ENCODE measurements around the gene CADPS.

Gene CADPS

DNA sequence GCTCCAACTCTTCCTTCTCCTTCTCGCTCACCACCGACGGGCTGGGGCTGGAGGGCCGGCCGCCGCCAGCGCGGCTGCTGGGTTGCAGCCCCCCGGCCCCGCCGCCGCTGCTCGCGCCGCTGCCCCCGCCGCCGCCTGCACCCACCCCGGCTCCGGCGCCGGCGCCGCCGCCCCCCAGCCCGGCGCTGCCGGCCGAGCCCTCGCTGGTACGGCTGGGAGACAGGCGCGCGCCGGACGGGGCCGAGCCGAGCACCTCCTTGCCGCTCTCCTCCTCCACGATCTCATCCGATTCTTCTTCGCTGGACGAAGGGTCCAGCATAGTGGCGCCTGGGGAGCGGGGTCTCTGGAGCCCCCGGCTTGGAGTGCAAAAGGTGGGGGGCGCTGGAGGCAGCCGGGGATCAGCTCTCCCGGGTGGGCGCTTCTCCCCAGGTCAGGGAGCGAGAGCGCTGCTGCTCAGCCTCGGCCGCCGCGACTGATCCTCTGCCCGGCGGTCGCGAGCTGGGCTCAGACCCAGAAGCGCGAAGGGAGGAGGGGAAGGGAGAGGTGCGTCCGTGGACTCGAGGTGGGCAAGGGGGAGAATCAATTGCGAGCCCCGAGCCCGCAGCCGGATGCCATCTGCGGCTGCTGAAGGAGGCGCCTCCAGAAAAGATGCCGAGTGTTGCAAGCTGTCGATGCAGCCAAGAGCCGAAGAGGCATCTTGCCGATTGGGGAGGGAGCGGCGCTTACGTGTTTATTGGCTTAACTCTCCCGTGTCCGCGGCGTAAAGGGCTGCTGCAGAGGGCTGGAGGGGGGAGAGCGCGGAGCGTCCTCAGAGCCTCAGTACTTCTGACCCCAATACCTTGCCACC lies at the start of gene CADPS:
Gene CADPS (minus strand): TSS at position 706 of the 847 bp plus-strand sequence. CDS start 387 bp downstream, at position 319.
- in situ Hi-C loops (cut with MboI; ENCODE audit: low sequenced_read_pairs), result no loop called here

DNA sequence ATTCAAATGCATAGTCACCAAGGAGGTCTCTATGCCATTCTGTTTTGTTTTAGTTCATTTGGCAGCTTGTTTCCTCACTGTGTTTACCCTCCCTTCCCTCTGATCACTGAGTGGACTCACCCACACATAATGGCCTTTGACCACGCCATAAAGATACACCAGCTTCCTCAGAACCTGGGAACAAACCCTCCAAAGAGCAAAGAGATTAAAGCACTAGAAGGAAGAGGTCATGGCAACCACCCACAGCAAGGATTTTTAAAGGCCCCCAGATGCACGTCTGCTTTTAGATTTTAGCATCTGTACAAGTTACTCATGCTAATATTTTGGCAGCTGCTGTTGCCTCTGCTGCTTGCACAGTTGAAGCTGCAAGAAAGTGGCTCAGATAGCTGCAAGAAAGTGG lies 47.9 kb upstream of the CADPS start:
- in situ Hi-C loops (cut with MboI; ENCODE audit: low sequenced_read_pairs), result no loop called here

DNA sequence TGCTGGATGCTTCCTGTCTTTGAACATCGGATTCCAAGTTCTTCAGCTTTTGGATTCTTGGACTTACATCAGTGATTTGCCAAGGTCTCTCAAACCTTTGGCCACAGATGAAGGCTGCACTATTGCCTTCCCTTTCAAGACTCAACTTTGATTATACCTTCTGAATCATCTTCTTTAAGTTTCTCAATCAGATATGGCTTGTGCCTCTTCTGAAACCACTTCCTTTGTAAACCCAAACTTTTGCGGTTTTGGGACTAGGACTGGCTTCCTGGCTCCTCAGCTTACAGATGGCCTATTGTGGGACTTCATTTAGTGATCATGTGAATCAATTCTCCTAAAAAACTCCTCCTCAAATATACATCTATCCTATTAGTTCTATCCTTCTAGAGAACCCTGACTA lies 47.1 kb upstream of the CADPS start:
- in situ Hi-C loops (cut with MboI; ENCODE audit: low sequenced_read_pairs), result no loop called here

DNA sequence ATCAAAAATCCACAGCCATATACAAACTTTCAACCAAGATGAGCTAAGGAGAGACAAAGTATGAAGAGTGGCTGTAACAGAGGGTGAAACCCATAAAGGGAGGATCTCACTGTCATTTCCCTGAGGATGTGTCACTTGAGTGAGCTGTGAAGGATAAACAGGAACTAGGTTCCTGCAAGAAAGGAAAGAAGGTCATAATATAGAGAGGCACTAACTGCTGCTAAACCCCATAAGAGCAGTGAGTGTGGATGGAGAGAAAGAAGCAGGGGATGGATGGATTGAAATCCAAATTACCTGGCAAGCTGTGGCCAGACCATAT lies 45.2 kb upstream of the CADPS start:
- in situ Hi-C loops (cut with MboI; ENCODE audit: low sequenced_read_pairs), result no loop called here

DNA sequence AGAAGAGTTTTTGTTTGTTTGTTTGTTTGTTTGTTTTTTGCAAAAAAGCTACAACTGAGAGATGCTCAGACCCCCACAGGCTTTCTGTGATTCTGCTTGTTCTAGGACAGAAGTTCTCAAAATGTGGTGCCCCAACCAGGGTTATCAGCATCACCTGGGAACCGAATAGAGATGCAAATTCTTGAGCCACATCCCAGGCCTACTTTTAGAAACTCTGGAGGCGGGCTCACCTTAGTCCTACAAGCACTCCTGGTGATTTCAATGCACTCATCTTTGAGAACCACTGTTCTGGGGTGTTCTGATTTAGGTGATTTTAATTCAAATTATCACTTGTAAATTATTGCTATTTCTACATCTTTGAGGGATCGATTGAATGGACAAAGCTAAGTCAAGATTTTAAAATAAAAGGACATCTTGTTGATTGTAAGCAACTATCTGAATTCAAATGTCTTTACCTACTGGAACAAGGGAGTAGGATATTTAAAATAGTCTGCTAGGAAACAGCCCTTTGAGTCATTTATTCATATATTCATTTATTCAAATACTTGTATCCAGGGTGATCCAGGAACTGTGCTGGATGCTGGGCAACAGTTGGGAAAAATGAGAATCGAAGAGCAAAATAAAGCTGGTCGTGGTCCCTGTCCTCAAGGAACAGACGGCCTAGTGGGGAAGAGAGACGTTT lies 44.7 kb upstream of the CADPS start:
- in situ Hi-C loops (cut with MboI; ENCODE audit: low sequenced_read_pairs), result no loop called here

DNA sequence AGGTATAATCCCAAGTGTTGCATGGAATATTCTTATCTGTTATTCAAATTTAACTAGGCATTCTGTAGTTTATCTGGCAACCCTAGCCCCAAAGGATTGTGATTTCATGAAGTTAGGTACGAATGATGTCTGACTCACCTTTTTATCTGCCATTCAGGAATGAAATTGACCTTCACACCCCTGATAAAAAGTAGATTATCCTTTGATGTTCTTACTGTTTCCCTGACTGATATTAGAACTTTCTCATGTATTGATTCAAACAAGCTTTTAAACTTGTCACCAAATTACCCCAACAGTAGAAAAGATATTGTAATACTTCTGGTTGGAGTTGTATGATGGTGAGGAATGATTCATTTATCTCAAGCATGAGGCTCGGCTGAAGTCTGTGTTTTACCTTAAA lies 43.6 kb upstream of the CADPS start:
- in situ Hi-C loops (cut with MboI; ENCODE audit: low sequenced_read_pairs), result no loop called here

DNA sequence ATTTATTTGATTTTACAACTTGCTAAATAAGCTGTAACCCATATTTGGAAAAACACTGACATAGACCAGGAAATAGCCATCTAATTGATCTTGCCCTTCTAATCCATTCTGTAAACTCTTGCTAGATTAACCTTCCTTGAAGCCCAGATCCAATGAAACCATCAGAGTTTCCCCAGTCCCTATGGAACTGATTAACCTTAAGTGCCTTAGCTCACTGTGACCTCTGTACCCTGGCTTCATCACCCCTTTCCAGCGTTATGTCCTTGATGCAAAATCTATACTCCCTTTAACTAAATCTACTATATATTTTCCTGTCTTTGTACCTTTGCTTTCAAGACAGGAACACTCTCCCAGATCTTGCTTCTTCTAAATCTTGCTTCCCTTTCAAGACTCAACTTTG lies 42.9 kb upstream of the CADPS start:
- in situ Hi-C loops (cut with MboI; ENCODE audit: low sequenced_read_pairs), result no loop called here

DNA sequence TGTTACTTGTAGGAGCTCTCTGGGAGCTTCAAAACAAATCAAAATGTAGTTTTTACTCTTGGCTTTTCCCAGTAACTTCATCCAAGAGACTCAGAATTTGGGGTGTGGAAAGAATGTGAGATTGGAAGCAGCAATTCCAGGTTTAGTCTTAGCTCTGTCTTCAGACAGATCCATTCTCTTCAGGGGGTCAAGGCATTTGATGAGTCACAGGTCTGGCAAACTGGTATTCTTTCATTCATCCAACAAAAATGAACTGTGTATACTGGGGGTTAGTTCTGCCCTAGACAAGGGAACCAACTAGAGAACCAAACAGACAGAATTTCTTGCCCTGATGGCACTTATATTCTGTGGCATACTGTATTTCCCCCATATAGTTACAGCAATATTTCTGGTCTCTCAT lies 36.3 kb upstream of the CADPS start:
- in situ Hi-C loops (cut with MboI; ENCODE audit: low sequenced_read_pairs), result no loop called here

DNA sequence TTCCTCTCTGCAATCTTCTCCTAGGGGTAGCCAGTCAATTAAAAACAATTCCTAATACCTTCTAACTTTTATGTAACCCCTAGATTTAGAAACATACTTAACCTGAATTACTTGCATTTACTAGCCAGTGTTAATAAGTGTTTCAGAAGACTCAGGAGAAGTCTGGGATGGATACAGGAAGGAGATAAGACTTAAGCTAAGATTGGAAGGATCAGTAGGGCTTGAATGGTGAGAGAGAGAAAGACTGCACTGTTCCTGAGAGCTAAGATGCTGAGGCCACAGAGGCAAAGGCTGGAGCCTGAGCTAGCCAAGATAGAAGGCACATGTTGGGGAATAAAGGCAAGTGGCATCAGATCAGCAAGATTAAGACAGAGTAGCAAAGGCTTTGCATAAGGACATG lies 30.1 kb upstream of the CADPS start:
- in situ Hi-C loops (cut with MboI; ENCODE audit: low sequenced_read_pairs), result no loop called here

DNA sequence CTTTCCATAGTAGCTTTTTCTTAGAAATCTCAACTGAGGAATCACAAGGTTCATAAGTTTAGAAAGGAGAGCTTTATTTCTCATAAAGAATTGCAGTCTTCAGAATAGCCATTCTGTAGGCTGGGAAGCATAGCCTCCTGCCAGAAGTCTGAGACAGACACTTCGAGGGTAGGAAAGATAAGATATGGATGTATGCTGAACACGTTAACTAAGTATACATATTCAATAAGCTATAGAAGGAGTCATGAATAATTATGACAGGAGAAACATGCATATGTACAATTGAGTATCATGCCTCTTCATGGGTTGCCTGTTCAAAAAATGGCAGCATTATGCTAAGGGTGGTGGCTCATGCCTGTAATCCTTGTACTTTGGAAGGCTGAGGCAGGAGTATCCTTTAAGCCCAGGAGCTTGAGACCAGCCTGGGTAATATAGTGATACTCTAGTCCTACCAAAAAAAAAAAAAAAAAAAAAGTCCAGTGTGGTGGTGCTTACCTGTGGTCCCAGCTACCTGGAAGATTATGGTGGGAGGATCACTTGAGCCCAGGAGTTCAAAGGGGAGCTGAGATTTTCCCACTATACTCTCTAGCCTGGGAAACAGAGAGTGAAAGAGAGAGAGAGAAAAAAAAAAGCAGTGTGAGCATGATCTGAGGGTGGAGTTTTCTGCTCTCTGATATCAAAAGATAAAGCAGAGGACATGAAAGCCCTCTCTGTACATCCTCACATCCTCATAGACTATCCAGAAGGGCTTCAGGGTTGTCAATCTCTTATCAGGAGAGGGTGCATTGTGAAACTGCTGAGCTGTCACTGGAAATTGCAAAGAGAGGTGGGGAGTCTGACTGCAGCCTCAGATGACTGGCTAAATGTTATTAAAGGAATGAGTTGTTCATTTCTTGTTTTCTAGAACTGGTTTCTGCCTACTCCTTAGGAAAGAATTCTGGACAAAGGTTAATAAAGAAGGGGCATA lies 23.6 kb upstream of the CADPS start:
- in situ Hi-C loops (cut with MboI; ENCODE audit: low sequenced_read_pairs), result no loop called here

DNA sequence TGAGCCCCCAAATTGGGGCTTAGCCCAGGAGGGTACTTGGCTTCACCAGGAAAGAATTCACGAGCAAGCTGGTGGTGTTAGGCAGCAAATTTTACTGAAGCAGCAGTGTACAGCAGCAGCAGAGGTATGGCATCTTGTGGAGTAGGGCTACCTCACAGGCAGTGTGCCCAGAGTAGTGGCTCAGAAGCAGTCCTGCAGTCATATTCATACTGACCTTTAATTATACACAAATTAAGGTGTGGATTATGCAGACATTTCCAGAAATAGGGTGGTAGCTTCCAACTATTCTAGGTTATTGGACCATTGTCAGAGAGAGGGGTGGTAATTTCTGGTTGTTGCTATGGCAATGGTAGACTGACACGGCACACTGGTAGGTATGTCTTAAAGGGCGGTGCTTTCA lies 20.7 kb upstream of the CADPS start:
- in situ Hi-C loops (cut with MboI; ENCODE audit: low sequenced_read_pairs), result no loop called here

DNA sequence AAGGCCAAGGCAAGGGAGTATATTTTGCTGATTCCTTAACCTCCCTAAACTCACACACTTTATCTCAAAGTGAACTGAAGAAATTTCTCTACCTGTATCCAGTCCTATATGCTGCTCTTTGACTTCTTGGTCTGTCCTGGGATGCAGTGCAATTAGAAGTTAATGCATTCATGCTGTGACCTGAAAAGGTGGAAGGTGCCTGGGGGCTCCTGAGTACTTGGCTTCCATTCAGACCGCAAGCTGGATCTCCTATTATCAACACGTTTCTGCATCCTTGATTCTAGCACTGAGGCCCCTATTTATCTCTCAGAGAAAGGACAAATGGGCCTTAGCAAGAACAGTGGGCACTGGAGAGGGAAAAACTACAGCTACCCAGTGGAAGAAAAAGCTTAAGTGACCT lies 17.7 kb upstream of the CADPS start:
- in situ Hi-C loops (cut with MboI; ENCODE audit: low sequenced_read_pairs), result no loop called here

DNA sequence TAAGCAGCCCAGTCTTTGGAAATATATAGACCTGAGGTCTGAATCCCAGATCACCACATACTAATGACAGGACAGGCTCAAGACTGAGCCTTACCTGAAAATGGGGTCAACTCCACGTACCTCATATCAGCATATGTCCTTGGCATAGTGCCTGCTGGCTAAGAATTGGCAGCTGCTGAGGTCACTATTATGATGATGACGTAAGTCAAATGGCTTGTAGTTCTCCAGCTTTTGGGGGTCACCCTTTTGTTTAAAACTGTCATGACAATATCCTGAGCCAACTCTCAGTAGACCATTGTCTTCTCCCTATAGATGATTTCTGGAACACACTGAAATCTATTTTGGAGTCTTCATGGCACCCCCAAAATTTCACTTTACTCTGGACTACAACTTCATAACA lies 16.8 kb upstream of the CADPS start:
- in situ Hi-C loops (cut with MboI; ENCODE audit: low sequenced_read_pairs), result no loop called here

DNA sequence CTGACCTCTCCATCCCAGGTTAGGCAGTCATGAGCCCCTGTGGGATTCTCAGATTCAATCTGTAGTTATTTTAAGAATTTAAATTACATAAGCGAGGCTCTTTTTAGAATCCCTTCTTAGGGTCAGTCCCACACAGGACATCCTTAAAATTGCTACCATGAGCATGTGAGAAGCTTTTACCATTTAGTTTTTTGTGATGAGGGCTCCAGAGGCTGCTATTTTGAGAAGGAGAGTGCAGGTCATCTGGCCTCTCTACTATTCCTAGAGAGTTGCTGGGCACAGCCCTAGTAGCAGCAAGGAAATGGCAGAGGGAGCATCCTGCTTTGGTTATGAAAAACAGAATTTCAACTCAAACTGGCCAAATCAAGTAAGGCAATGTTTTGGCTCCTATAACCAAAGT lies 13.6 kb upstream of the CADPS start:
- in situ Hi-C loops (cut with MboI; ENCODE audit: low sequenced_read_pairs), result no loop called here

DNA sequence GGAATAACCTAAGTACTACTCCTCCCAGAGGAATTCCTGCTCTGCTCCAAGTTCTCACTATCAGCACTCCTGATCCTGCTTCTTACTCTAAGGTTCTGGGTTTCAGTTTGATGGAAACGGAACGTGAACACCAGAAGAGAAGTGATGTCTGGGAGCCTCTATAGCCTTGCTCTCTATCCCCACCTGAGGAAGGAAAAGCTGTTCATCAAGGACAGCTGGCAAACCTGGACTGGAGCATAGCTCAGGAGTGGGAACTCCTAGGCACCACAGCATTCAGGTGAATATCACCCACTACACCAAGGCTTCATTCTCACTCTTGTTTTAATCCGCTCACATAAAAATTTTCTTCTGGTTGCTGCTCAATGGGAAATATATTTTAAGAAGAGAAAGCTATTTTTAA lies 13.0 kb upstream of the CADPS start:
- in situ Hi-C loops (cut with MboI; ENCODE audit: low sequenced_read_pairs), result no loop called here

DNA sequence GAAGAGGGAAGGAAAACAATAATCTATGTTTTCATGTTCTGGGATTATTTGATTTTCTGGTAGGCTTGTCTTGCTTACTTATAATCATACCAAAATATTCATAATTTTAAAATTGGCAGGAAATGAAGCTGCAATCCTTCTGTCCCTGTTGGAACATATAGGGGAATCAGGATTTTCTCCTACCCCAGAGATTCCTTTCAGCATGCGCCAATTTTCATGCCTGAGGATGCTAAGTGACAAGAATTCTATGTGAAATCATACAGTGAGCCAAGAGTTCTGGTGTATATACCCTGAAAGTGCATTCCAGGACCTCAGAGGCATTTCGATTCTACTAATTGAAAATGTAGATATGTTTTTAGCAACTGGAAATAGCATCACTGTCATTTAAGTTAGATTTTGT lies 9.9 kb upstream of the CADPS start:
- in situ Hi-C loops (cut with MboI; ENCODE audit: low sequenced_read_pairs), result no loop called here

DNA sequence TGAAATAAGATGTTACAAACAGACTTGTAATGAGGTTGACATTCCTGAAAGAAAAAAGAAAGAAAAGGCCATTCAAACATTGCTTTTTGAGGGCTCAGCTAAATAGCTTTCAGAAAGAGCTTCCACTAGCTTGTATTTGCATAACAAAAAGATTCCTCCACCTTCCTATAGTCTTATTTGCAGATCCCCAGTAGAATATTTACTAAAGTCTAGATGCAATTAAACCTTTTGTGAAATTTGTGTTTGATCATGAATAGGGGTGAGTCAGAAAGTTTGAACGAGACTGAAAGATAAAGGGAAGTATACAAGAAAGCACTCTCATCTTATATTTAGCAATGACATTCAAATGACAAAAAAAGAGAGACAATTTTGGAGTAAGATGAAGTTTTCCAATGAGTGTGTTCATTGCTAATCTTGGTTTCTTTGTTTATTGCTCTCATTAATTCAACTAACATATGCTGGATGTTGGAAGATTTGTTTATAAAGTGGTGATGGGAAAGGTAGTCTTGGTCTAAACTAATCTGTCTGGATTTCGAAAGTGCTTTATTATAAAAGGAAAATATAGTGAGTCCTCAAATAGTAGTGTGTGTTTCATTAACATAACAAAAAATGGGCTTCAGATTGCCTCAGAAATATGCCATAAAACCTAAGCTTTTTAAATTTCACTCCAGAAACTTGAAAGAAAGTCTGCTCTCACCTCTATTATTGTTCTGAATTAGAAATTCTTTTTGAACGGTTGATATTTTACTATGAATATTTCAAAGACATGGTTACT lies 9.1 kb upstream of the CADPS start:
- in situ Hi-C loops (cut with MboI; ENCODE audit: low sequenced_read_pairs), result no loop called here

DNA sequence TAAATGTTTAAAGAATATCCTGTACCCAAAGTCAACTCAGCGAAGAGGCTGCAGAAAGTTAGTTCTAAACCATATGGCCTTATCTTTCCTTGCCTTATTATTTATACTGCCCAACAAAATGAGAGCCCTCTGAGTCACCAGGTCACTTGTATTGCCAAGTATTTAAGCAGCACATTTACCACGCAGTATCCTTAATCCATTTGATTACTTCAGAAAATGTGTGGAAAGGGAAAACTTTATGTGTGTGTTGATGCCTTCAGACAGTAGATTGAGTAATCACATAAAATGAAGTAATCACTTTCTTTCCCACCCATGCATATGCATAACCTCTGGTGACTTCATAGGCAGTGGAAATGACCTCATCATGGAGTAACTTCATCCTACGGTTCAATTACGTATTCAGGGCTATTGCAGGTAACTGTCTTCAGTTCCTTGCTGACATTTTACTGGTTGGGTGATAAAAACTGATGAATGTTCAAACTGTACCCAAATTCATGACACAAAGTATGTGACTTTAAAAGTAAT lies 7.5 kb upstream of the CADPS start:
- in situ Hi-C loops (cut with MboI; ENCODE audit: low sequenced_read_pairs), result no loop called here

DNA sequence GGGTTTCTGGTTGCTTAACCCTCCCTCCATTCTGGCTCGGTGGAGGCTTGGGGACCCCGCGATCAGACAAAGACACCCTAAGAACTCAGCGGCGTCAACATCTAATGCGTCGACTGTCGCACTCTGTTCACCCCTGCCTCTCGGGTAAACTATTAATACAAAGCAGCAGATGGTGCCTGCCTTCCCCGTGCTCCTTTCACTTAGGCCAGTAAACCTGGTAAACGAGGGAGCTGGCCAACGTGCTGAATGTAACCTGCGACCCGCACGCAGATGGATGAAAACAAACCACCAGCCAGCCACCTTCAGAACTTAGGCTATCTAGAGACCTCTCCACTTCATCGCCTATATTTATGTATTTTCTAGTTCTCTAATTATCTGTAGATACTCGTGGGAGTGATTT lies 848 bp upstream of the CADPS start:
- in situ Hi-C loops (cut with MboI; ENCODE audit: low sequenced_read_pairs), result no loop called here

DNA sequence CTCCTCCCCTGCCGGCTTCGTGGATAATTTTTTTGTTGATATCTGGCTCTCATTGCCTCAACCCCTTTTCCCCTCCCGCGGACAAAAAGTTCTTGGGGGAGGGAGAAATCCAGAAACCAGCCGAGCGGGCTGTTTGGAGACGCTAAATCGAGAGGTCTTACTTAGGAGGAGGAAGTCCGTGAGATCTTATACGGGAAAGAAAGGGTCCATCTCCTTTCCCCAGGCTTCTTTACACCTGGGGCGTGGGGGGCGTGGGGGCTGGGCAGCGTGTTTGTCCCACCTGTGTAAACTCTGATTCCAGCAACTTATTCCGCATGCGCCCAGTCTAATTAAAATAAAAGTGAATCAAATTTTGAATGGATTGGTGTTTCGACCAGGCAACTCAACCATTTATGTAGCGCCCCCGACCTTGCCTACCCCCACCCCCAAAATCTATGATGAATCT lies 364 bp upstream of the CADPS start:
- in situ Hi-C loops (cut with MboI; ENCODE audit: low sequenced_read_pairs), result no loop called here

Data from HL-60/S4 treated with phorbol 12-myristate 13-acetate at 8.2 ng/mL for 4 days and 3 days (cell line).